ENCODE data around the gene MED13. TPM values are rescaled to one million over a fixed set of nuclear protein-coding genes. Genes with fewer than 3 reads are reported as not detected.

Gene MED13
- total RNA-seq, 4 donors from 2014 or later: 22.8 to 114 (median 86.3) TPM

GRCh38 chr17:62100055-62100454, 35.0 kb upstream of the MED13 start:
- no peaks in the 10 kb centered on the region for H3K27me3 ChIP-seq

GRCh38 chr17:62099532-62099931, 34.5 kb upstream of the MED13 start:
- no peaks in the 10 kb centered on the region for H3K36me3 ChIP-seq
- no peak overlapping the region for H3K27ac ChIP-seq
- no peaks in the 10 kb centered on the region for H3K27me3 ChIP-seq
- H3K9me3 ChIP-seq: no peaks in the 10 kb centered on the region
- TF ChIP-seq CTCF (IDR thresholded peaks at IDR 0.05) (no peak), POLR2A (IDR thresholded peaks at IDR 0.05) (no peak)
- DNase-seq: no peak
- H3K4me3 ChIP-seq: no peak overlapping the region
- intact Hi-C loops (cut with DNase I; ENCODE audit: low total_unique reads): no loop called here
- H3K4me1 ChIP-seq: no peaks in the 10 kb centered on the region

More at GRCh38 chr17:62100055-62100454, 35.0 kb upstream of the MED13 start:
- H3K27ac ChIP-seq: no peak overlapping the region
- H3K36me3 ChIP-seq: no peaks in the 10 kb centered on the region
- no peak overlapping the region for H3K4me3 ChIP-seq
- no peaks in the 10 kb centered on the region for H3K9me3 ChIP-seq
- intact Hi-C loops (cut with DNase I; ENCODE audit: low total_unique reads): no loop called here
- DNase-seq: no peak
- TF ChIP-seq POLR2A (IDR thresholded peaks at IDR 0.05): no peak
- no peak for TF ChIP-seq CTCF (IDR thresholded peaks at IDR 0.05)
- H3K4me1 ChIP-seq: no peaks in the 10 kb centered on the region

- H3K4me1 ChIP-seq: no peaks in the 10 kb centered on the region
- intact Hi-C loops (cut with DNase I; ENCODE audit: low total_unique reads): no loop called here
- H3K27ac ChIP-seq: no peak overlapping the region
- TF ChIP-seq POLR2A (IDR thresholded peaks at IDR 0.05) (no peak), CTCF (IDR thresholded peaks at IDR 0.05) (no peak)
- H3K4me3 ChIP-seq: no peak overlapping the region
- no peak for DNase-seq
- H3K36me3 ChIP-seq: no peaks in the 10 kb centered on the region
- no peaks in the 10 kb centered on the region for H3K9me3 ChIP-seq
- H3K27me3 ChIP-seq: no peaks in the 10 kb centered on the region
Observed at GRCh38 chr17:62098623-62099231, 33.6 kb upstream of the MED13 start.

GRCh38 chr17:62096401-62096670, 31.3 kb upstream of the MED13 start:
- no peak overlapping the region for H3K4me3 ChIP-seq
- TF ChIP-seq CTCF (IDR thresholded peaks at IDR 0.05) (no peak), POLR2A (IDR thresholded peaks at IDR 0.05) (no peak)
- no peak overlapping the region for H3K27ac ChIP-seq
- intact Hi-C loops (cut with DNase I; ENCODE audit: low total_unique reads): no loop called here
- H3K36me3 ChIP-seq: no peaks in the 10 kb centered on the region
- no peaks in the 10 kb centered on the region for H3K9me3 ChIP-seq
- no peaks in the 10 kb centered on the region for H3K4me1 ChIP-seq
- DNase-seq: no peak
- no peaks in the 10 kb centered on the region for H3K27me3 ChIP-seq

GRCh38 chr17:62094175-62094574, 29.1 kb upstream of the MED13 start:
- TF ChIP-seq CTCF (IDR thresholded peaks at IDR 0.05): no peak
- TF ChIP-seq POLR2A (IDR thresholded peaks at IDR 0.05): no peak
- H3K9me3 ChIP-seq: no peaks in the 10 kb centered on the region
- no peak for DNase-seq
- H3K27me3 ChIP-seq: no peaks in the 10 kb centered on the region
- no peak overlapping the region for H3K4me3 ChIP-seq
- H3K4me1 ChIP-seq: no peaks in the 10 kb centered on the region
- no peak overlapping the region for H3K27ac ChIP-seq
- intact Hi-C loops (cut with DNase I; ENCODE audit: low total_unique reads): no loop called here
- H3K36me3 ChIP-seq: no peaks in the 10 kb centered on the region

Measured in uterus (tissue), 4 donors.